Keratinocyte (primary cell): Measurements from ENCODE around the gene RUNX1. TPM values are rescaled to one million over a fixed set of nuclear protein-coding genes. Genes with fewer than 3 reads are reported as not detected.

Experiments
- DNase-seq: peaks from one replicate; pipeline ENCODE4 v3.0.0-alpha.2; 2011; ENCODE audit warnings: low read depth, missing footprints, low spot score
- FAIRE-seq: peaks from 2 replicates; lab custom pipeline; 2011; peaks lifted over from hg19 to GRCh38; lab: Jason Lieb, UNC
- H2AFZ ChIP-seq: 2 replicates; pipeline ENCODE4 v1.6.0; 2012; ENCODE audit warnings: low read length, control low read depth, inconsistent platforms; ENCODE audit not compliant: control insufficient read depth
- H3K27ac ChIP-seq: 2 replicates; pipeline ENCODE4 v1.5.1; 2011; ENCODE audit warnings: low read length; ENCODE audit not compliant: control insufficient read depth, insufficient read depth
- H3K27me3 ChIP-seq: 3 replicates; pipeline ENCODE4 v1.6.0; 2011; ENCODE audit warnings: low read length; ENCODE audit not compliant: control insufficient read depth, insufficient read depth; ENCODE audit errors: extremely low read depth
- H3K36me3 ChIP-seq, 2 experiments: 2 replicates in 1 of 2; 3 replicates in 1 of 2; pipeline ENCODE4 v1.5.1; 2011; ENCODE audit warnings: low read length in 2 of 2, mild to moderate bottlenecking in 1 of 2; ENCODE audit not compliant: control insufficient read depth in 2 of 2, insufficient read depth in 2 of 2; ENCODE audit errors: extremely low read depth in 1 of 2
- H3K4me1 ChIP-seq: 3 replicates; pipeline ENCODE4 v1.5.1; 2011; ENCODE audit warnings: low read length; ENCODE audit not compliant: control insufficient read depth, insufficient read depth; ENCODE audit errors: extremely low read depth
- H3K4me2 ChIP-seq: 3 replicates; pipeline ENCODE4 v1.6.0; 2011; ENCODE audit warnings: low read depth, low read length; ENCODE audit not compliant: control insufficient read depth, insufficient read depth; ENCODE audit errors: extremely low read depth
- H3K4me3 ChIP-seq, 3 experiments: fragments of 200-600 bp in 1 of 3; sonication (generic) in 1 of 3; 2 replicates in 2 of 3; 3 replicates in 1 of 3; pipeline ENCODE4 v1.5.1; 2011 to 2016; ENCODE audit warnings: low read length in 3 of 3, mild to moderate bottlenecking in 3 of 3, control low read depth in 2 of 3, inconsistent platforms in 1 of 3, low read depth in 1 of 3, mixed read lengths in 1 of 3, mixed run types in 1 of 3, moderate library complexity in 1 of 3; ENCODE audit not compliant: control insufficient read depth in 2 of 3, insufficient read depth in 2 of 3; ENCODE audit errors: extremely low read depth in 1 of 3
- H3K79me2 ChIP-seq: 2 replicates; pipeline ENCODE4 v1.6.0; 2012; ENCODE audit warnings: low read length; ENCODE audit not compliant: control insufficient read depth, insufficient read depth
- H3K9ac ChIP-seq: 3 replicates; pipeline ENCODE4 v1.6.0; 2011; ENCODE audit warnings: low read length; ENCODE audit not compliant: control insufficient read depth, insufficient read depth; ENCODE audit errors: extremely low read depth
- H3K9me1 ChIP-seq: 3 replicates; pipeline ENCODE4 v1.6.0; 2011; ENCODE audit warnings: low read length; ENCODE audit not compliant: control insufficient read depth, insufficient read depth; ENCODE audit errors: extremely low read depth
- H3K9me3 ChIP-seq: 2 replicates; pipeline ENCODE4 v1.5.1; 2012; ENCODE audit warnings: low read depth, low read length; ENCODE audit not compliant: control insufficient read depth
- H4K20me1 ChIP-seq: 3 replicates; pipeline ENCODE4 v1.6.0; 2011; ENCODE audit warnings: low read length; ENCODE audit not compliant: control insufficient read depth, insufficient read depth; ENCODE audit errors: extremely low read depth
- EZH2 ChIP-seq: IDR thresholded peaks from one replicate; pipeline ENCODE4 v1.6.1; 2012; ENCODE audit warnings: inconsistent platforms, mild to moderate bottlenecking, low read length, moderate library complexity
- dilution Hi-C: fragments of 300-500 bp; cut with MboI; formaldehyde crosslinking; loops from one replicate; pipeline ENCODE4 v1.7.0; 2020; ENCODE audit warnings: low sequenced_read_pairs; ENCODE audit not compliant: extremely low pct_ligation_motif_present
- polyA plus RNA-seq, 5 experiments: library from polyadenylated mRNA; depleted of rRNA in 3 of 5; stranded (reverse) in 3 of 5; stranded (forward) in 1 of 5; unstranded in 1 of 5; fragments of >200 nt; gene quantifications; 1 replicate in 1 of 5; 2 replicates in 3 of 5; 3 replicates in 1 of 5; pipeline versions ENCODE4 v1.2.1 to v1.2.3, GENCODE V29; 2011 to 2012; ENCODE audit warnings: missing spikeins in 2 of 5, low read depth in 1 of 5, low replicate concordance in 1 of 5
- TF ChIP-seq, protein P1 (sequence below), 3 experiments: IDR thresholded peaks in 1 of 3; conservative IDR thresholded peaks in 1 of 3; optimal IDR thresholded peaks in 1 of 3; 2 replicates in 2 of 3; 3 replicates in 1 of 3; pipeline versions ENCODE3 to v1.5.1; 2011; ENCODE audit warnings: low read length in 3 of 3, mild to moderate bottlenecking in 3 of 3, moderate library complexity in 2 of 3, control low read depth in 1 of 3, inconsistent platforms in 1 of 3; ENCODE audit not compliant: insufficient read depth in 2 of 3; ENCODE audit errors: extremely low read depth in 1 of 3

Gene RUNX1
- polyA plus RNA-seq, 1 donor (not counting 4 experiments of a cell fraction or from before 2014, with no cell fraction given) = 44.9 TPM

DNA sequence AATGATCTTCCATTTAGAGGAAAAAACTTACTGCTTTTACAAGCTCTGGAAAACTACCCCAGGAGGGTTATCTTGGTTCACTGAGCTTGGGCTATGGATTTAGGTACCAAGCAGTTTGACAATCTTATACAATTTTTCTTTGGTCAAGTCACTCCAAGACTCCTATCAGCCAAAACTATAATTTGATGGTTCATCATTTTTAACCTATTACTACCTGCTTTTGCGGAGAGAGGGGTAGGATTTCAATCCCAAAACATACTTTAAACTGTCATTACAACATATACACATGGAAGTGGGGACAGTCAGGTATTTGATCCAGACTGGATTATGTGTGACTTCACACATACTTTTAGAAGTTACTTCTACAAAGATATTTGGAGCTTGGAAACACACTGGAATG lies 71.8 kb downstream of the RUNX1 start:
- Histone ChIP-seq H4K20me1 (no peaks in the 10 kb centered on the region), H3K4me2 (no peak overlapping the region), H3K27ac (no peak overlapping the region), H3K9me3 (no peaks in the 10 kb centered on the region), H3K27me3 (no peaks in the 10 kb centered on the region), H3K9ac (no peak overlapping the region), H3K4me1 (no peaks in the 10 kb centered on the region), H3K79me2 (no peaks in the 10 kb centered on the region), H2AFZ (no peak overlapping the region), H3K9me1 (peaks cover 2% of the 10 kb centered on the region), H3K36me3 (no peaks in the 10 kb centered on the region), H3K4me3 (no peak overlapping the region)
- no peak for FAIRE-seq
- no peak for DNase-seq
- no peak for TF ChIP-seq EZH2
- TF ChIP-seq, protein P1, sequence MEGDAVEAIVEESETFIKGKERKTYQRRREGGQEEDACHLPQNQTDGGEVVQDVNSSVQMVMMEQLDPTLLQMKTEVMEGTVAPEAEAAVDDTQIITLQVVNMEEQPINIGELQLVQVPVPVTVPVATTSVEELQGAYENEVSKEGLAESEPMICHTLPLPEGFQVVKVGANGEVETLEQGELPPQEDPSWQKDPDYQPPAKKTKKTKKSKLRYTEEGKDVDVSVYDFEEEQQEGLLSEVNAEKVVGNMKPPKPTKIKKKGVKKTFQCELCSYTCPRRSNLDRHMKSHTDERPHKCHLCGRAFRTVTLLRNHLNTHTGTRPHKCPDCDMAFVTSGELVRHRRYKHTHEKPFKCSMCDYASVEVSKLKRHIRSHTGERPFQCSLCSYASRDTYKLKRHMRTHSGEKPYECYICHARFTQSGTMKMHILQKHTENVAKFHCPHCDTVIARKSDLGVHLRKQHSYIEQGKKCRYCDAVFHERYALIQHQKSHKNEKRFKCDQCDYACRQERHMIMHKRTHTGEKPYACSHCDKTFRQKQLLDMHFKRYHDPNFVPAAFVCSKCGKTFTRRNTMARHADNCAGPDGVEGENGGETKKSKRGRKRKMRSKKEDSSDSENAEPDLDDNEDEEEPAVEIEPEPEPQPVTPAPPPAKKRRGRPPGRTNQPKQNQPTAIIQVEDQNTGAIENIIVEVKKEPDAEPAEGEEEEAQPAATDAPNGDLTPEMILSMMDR (optimal IDR thresholded peaks at IDR 0.05 in 1 of 3, IDR thresholded peaks at IDR 0.05 in 1 of 3, conservative IDR thresholded peaks at IDR 0.05 in 1 of 3; ENCODE audit: extremely low read depth in 1 of 3, insufficient read depth in 2 of 3, low read length in 3 of 3) = no peak
- dilution Hi-C loops = no loop called here

DNA sequence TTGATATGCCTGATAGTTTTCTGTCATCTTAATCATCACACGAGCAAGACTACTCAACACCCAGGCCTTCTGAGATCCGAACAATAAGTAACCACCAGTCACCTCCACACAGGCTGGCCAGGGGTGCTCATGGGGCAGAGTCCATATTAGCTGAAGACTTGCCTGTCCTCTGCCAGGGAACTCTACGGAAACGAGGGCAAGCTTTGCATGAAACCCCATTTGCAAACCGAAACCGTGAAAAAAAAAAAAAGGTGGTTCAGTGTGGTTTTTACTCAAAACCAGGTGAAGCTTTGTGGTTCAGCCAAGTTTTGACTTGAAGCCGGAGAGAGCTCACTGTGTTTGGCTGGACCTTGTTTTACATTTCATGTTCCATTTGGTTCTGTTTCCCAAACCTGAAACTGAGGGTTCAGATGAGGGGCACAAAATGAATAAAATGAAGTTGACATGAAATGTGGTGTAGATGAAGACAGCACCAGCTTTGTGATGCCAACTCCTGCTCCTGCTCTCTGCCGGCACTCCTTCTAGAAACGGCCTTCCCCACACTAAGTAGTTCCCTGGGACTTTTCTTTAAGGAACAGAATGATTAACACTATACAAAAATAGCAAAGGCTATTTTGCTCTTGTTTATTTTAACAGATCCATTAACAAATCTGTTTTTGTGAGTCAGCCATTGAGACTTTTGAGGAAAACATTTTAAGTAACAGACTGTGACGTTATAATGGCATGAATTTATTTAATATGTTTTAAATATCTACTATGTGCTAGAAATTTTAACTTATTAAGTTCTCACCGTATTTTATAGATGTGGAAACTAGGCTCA lies 74.7 kb downstream of the RUNX1 start:
- H3K79me2 ChIP-seq = no peaks in the 10 kb centered on the region
- DNase-seq (no peak), FAIRE-seq (no peak)
- no peak overlapping the region for H2AFZ ChIP-seq
- H4K20me1 ChIP-seq = no peaks in the 10 kb centered on the region
- no peaks in the 10 kb centered on the region for H3K9me1 ChIP-seq
- no peak overlapping the region for H3K27ac ChIP-seq
- dilution Hi-C loops = no loop called here
- no peaks in the 10 kb centered on the region for H3K36me3 ChIP-seq
- no peaks in the 10 kb centered on the region for H3K9me3 ChIP-seq
- no peak overlapping the region for H3K9ac ChIP-seq
- no peaks in the 10 kb centered on the region for H3K27me3 ChIP-seq
- no peak overlapping the region for H3K4me3 ChIP-seq
- TF ChIP-seq, protein P1 (optimal IDR thresholded peaks at IDR 0.05 in 1 of 3, IDR thresholded peaks at IDR 0.05 in 1 of 3, conservative IDR thresholded peaks at IDR 0.05 in 1 of 3; ENCODE audit: extremely low read depth in 1 of 3, insufficient read depth in 2 of 3, low read length in 3 of 3) = no peak
- no peak for TF ChIP-seq EZH2
- no peaks in the 10 kb centered on the region for H3K4me1 ChIP-seq
- no peak overlapping the region for H3K4me2 ChIP-seq
